HUDEP-2 (cell line): Measurements from ENCODE around the gene ABCE1.
"Not testable (repeated sequence)": the region's sequence is repeated elsewhere in the genome, so short reads cannot be mapped to it uniquely, and the experiment has no call there.

Source experiments
- DNase-seq, 76 experiments: peaks; one replicate each; lab custom pipeline; 2025; ENCODE audit not compliant: unreplicated experiment in 76 of 76; lab: John Stamatoyannopoulos, UW

The ABCE1 gene

GRCh38 chr4:145101091-145101490, 3.0 kb downstream of the ABCE1 start:
- DNase-seq: no peak

GRCh38 chr4:145102619-145103018, 4.5 kb downstream of the ABCE1 start:
- DNase-seq: no peak

- DNase-seq: no peak
Observed at GRCh38 chr4:145103496-145103895, 5.4 kb downstream of the ABCE1 start.

- no peak for DNase-seq
Observed at GRCh38 chr4:145107126-145107525, 9.0 kb downstream of the ABCE1 start.

- DNase-seq: no peak
Observed at GRCh38 chr4:145108128-145108527, 10.0 kb downstream of the ABCE1 start.

- no peak for DNase-seq
Observed at GRCh38 chr4:145125396-145125795, 27.3 kb downstream of the ABCE1 start.

- no peak for DNase-seq
Observed at GRCh38 chr4:145130130-145130529, 32.0 kb downstream of the ABCE1 start.

- DNase-seq: peak in 1 of 76 experiments; percentile 4
Observed at GRCh38 chr4:145130788-145131399, 32.8 kb downstream of the ABCE1 start.

GRCh38 chr4:145131848-145132247, 33.7 kb downstream of the ABCE1 start:
- no peak for DNase-seq

GRCh38 chr4:145132511-145133098, 34.5 kb downstream of the ABCE1 start:
- peak in 1 of 76 experiments; percentile 16 for DNase-seq

GRCh38 chr4:145136219-145136618, 38.1 kb downstream of the ABCE1 start:
- not testable (repeated sequence) for DNase-seq

GRCh38 chr4:145148980-145149379, 50.9 kb downstream of the ABCE1 start:
- DNase-seq: no peak

GRCh38 chr4:145153181-145153903, 55.2 kb downstream of the ABCE1 start:
- DNase-seq: no peak

- no peak for DNase-seq
Observed at GRCh38 chr4:145153904-145154298, 55.8 kb downstream of the ABCE1 start.

GRCh38 chr4:145154573-145154972, 56.5 kb downstream of the ABCE1 start:
- DNase-seq: peak in 24 of 76 experiments; percentile 2 to 41 (median 10)

GRCh38 chr4:145155268-145155870, 57.3 kb downstream of the ABCE1 start:
- DNase-seq: no peak

GRCh38 chr4:145156986-145157385, 58.9 kb downstream of the ABCE1 start:
- peak in 17 of 76 experiments; percentile 2 to 49 (median 24) for DNase-seq

GRCh38 chr4:145161549-145161948, 63.4 kb downstream of the ABCE1 start:
- no peak for DNase-seq

- no peak for DNase-seq
Observed at GRCh38 chr4:145167887-145168286, 69.8 kb downstream of the ABCE1 start.

- no peak for DNase-seq
Observed at GRCh38 chr4:145168581-145169187, 70.6 kb downstream of the ABCE1 start.

GRCh38 chr4:145170223-145170622, 72.1 kb downstream of the ABCE1 start:
- DNase-seq: no peak
